NCI-H69 (cell line): ENCODE results near the gene SPATA21.
"Not testable (repeated sequence)": the region's sequence is repeated elsewhere in the genome, so short reads cannot be mapped to it uniquely, and the experiment has no call there.

Source experiments
- DNase-seq: peaks from one replicate; lab custom pipeline; 2025; lab: John Stamatoyannopoulos, UW

SPATA21 gene

DNA sequence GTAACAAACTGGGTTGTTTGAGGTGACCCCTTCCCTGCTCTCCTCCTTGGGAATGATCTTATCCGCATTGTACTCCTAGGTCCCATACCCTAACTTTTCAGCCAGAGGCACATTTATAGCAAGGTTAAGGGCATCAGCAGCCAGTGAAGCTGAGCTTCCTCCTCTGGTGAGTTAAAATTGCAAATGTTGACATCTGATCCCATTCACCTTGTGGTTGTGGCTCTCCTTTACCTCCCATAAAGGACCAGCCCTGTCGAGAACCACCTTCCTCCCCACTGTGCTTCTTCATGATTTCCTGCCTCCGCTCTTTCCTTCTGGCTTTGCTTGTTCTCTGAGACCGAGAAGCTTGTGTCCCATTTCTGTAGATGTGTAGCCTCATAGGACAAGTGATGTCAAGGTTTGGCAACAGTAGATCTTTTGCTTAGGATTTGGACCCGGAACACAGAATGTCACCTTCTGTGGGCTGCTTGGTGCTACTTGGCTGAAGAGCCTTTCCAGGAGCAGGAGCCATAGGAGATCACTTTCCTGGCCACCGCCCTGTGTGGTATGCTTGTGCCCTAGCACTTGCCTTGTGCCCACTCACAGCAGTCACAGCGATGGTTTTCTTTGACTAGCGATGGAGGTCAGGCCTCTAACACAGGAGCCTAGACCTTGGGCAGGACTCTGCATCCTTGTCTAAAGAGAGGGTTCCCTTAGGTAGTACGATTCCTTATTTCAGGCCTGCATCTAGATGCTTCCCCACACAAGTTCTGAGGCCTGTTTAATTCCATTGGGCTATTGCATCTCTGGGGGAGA lies 51.4 kb downstream of the SPATA21 start:
- no peak for DNase-seq

DNA sequence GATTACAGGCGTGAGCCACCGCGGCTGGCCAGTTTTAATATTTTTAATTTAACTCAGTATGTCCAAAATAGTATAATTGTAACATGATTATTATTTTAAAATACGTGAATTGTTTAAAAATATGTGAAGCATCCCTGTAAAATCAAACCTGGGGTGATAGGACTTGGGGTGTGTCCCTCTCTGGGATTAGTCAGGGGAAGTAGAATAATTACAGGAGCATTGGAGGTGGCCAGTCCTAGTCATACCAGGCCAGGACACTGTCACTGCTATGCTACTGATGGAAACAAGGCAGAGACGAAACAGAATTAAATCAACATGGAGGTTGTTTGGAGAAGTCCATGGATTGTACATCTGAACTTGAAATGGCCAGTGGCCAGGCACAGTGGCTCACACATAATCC lies 53.3 kb downstream of the SPATA21 start:
- no peak for DNase-seq

DNA sequence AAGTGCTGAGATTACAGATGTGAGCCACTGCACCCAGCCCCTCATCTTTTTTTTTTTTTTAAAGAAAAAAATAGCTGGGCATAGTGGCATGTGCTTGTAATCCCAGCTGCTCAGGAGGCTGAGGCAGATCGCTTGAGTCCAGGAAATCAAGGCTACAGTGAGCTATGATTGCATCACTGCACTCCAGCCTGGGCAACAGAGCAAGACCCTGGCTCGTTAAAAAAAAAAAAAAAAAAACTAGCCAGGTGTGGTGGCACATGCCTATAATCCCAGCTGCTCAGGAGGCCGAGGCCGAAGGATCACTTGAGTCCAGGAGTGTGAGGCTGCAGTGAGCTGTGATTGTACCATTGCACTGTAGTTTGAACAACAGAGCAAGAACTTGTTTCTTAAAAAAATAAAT lies 56.4 kb downstream of the SPATA21 start:
- DNase-seq: no peak

DNA sequence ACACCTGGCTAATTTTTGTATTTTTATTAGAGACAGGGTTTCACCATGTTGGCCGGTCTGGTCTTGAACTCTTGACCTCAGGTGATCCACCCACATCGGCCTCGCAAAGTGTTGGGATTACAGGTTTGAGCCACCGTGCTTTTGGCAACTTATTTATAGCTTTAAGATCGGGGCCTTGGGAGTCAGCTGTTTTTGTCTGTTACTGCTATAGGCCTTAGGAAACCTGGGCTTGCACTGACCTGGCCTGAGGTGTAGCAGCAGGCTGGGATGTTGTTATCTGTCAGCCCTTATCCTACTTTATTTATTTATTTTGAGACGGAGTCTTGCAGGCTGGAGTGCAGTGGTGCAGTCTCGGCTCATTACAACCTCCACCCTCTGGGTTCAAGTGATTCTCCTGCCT lies 58.8 kb downstream of the SPATA21 start:
- no peak for DNase-seq

DNA sequence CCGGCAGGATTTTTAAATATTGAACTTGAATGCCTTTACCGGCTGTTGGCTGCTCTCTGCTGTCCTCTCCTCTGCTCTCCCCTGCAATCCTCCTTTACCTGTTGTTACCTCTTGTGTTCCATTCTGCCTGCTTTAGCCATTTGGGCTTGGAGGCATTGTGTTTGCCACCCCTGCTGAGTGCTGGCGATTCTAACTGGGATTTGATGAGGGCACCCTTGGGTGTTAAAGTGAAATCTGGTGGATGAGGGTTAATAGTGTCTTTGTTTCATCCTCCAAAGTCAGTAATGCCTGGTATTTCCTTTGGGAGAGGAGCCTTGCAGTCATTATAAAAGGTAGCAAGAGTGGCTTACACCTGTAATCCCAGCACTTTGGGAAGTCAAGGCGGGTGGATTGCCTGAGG lies 60.3 kb downstream of the SPATA21 start:
- peak; percentile 28 for DNase-seq

DNA sequence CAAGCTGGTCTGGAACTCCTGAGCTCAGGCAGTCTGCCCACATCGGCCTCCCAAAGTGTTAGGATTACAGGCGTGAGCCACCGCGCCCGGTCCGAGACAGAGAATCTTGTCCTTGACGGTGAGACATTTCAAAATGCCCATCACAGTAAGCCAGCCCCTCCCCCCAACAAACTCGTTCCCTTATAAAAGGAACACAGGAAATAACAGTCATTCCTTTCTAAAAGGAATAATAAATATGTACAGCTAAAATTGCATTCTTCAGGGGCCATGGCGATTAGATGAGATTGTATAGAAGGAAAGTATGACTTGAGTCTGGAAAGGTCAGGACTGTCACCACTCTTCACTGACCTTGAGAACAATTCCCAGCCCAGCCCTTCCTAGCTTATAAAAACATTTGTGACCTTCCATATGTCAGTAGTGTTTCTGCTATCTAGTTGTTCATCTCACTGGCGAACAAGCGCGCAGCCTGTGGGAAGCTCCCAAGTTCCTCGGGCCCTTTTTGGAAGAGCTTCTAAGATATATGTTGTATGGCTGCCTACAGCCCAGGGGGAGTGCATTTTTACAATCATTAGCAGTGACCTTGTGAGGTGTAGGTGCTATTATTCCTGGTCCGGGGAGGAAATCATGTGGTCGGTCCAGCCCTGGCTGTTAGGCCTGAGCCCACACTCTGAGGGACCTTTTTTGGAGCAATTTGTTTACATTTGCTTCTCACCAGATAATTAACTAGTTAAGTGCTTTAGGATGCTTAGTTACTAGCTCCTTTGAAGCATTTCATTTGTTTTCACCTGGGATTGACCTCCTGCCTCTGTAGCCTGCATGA lies 61.5 kb downstream of the SPATA21 start:
- peak; percentile 45 for DNase-seq

DNA sequence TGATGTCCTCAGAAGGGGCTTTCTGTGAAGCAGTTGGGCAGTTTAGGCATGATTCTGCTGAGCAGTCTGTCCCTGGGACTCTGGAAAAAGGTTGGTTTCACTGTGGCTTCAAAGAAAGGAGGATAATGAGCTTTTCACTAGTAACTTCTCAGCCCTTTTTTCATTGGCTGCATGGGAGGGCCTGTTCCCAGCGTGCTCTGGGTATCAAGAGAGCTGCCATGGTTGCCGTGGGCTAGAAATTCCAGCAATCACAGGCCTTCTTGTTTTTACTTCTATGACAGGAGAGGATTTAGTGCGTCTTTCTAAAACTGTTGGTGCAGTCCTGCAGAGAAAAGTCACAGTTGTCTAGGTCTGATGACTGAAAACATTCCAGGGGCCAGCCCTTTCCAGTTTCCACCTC lies 63.0 kb downstream of the SPATA21 start:
- DNase-seq: no peak

DNA sequence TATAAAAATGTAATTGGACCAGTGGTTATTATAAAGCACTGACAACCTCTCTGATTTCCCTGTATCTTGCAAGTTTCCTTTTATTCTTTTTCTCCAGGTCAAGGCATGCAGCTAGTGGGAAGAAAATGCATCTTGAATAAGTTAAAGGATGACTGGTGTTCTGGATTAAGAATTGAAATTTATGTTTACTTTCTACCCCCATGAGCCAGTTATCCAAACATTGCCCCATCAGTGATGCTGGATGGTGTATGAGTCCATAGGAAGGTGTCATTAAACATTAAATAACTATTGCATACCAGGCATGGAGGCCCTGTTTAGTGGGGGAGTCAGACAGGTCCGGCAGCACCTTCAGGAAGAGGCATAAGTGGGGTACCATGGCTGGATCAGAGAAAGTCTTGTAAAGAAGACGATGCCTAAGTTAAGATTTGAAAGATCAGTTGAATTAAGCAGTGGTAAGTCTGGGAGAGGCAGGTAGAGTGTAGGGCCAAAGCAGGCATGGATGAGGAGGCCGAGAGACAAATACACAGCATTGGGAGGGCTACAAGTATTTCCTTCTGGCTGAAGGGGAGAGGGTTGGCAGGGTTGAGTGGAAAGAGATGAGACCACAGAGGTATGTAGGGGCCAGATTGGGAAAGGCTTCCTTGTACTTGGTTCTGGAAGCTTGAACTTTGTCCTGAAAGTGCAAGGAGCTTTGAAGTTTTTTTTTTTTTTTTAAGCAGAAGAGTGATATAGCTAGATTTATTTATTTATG lies 64.5 kb downstream of the SPATA21 start:
- no peak for DNase-seq

DNA sequence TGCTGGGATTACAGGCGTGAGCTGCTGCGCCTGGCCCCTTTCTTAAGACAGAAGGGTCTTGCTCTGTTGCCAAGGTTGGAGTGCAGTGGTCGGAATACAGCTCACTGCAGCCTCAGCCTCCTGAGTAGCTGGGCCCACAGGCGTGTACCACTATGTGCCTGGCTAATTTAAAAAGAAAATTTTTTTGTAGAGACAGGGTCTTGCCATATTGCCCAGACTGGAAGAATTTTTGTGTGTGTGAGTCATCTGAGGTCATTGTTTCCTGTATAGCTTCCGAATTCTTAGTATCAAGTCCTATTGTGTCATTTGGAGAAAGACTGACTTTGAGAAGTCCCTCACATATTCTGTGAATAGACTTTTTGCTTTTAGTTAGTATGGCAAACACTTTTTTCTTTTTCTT lies 65.5 kb downstream of the SPATA21 start:
- DNase-seq: no peak

DNA sequence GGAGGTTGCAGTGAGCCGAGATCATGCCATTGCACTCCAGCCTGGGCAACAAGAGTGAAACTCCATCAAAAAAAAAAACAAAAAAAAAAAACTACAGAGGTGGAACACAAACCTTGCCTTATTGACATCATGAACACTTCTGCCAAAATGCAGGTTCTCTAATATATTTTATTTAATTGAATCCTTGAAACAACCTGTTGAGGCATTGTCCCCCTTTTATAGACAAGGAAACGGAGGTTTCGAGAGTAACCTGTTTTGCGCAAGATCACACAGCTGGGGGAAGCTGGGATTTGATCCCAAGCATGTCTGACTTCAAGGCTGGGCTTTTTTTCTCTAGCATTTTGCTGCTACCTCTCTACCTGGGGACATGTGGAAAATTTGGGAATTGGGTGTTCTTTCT lies 67.4 kb downstream of the SPATA21 start:
- DNase-seq: no peak

DNA sequence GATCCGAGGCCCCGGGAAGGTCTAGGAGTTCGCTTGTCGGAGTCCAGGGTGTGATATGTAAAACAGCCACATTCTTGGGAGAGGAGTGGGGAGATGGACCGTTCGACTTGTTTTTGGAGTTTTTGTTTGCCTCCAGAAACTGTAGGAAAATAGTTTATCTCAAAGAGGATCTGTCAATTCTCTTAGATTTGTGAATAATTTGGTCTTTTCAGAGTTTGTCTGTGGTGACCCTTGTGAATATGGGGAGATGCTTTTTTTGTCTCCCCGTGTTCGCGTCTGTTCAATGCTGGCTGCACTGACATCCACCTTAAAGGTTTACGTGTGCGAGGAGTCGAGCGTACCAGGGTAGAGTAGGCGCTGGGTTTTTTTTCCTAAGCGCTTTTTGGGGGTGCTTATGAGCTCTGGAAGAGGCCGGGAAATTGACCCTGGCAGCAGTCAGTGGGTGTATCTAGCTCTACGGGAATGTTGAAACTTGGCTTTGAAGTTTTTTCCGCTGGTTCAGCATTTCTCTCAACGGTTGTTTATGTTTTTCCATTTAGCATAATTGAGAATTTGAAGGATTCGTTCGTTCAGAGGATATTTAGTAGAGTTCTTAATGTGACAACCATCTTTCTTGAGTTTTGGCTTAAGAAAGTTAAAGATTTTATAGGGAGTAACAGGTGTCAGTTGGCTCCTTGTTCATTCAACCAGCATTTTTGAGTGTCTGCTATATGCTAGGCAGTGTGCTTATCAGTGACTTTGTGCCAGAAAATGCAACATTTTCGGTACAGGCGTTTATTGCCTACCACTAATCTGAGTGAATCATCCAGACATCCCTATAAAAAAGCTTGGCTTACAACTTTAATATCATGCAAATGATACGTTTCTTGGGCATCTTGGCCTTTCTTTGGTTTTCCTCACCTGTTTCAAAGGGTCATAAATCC lies 69.0 kb downstream of the SPATA21 start:
- peak; percentile 3 for DNase-seq

DNA sequence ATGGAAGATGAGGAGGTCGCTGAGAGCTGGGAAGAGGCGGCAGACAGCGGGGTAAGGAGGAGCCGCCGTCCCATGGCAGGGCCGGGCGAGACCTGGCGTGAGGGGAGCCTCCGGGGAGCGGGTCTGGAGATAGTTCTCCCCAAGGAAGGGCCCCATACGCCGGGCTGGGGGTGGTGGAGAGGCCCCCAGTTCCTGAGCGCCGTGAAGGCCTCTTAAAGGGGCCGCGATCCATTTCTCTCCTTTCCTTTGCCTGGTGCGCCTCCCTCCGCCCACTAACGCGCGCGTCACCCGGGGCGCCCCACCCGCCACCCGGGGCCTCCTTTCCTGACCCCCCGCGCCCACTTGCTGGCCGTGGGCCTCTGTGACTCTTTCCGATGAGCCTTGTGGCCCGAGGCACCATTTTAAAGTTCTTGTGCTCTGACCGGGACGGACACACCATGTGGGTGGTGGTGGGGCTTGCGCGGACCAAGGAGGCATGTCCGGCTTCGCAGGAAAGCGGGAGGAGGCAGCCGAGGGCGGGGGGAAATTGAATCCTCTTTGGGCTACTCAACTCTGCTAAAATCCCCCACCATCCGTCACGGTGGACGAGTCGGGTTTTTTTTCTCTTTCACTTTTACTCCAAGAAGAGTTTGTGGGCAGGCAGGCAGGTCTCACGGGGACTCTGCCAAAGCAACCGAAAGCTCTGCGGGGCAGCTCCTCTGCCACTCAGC lies 69.8 kb downstream of the SPATA21 start:
- DNase-seq: peak; percentile 80

DNA sequence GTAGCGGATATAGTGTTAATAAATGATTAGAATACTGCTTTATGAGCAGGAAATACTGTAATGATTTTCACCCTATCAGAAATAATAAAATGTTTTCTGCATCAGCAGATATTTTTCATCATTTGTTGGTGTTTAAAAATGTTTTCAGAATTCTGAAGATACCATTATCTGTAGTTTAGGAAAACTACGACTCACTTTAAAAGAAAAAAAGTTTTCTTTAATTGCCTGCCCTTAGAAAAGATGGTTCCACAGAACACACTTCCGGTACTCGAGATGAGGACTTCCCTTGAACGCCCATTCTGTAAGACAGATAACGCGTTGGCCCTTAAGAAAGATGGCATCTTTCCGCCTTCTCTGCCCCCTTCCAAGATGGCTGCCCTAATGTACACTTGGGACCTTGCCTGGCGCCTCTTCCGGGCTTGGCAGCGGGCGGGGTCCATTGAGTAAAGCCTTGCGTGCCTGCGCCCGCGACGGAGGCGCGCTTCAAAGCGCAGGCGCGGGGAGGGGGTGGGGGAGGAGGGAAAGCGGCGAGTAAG lies 70.4 kb downstream of the SPATA21 start, which contains the start of gene SZRD1:
SZRD1 (plus strand) TSS at position 521 of the 536 bp plus-strand sequence. CDS start 16 bp downstream, outside the sequence.
- peak; percentile 98 for DNase-seq

DNA sequence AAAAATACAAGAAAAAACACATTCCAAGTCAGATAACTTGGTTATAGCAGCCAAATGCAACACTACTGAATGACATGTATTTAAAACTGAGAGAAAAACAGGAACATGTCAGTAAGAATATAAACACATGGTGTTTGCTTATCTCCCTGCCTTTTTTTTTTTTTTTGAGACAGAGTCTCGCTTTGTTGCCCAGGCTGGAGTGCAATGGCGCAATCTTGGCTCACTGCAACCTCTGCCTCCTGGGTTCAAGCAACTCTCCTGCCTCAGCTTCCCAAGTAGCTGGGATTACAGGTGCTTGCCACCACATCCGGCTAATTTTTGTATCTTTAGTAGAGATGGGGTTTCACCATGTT lies 72.1 kb downstream of the SPATA21 start:
- DNase-seq: not testable (repeated sequence)

DNA sequence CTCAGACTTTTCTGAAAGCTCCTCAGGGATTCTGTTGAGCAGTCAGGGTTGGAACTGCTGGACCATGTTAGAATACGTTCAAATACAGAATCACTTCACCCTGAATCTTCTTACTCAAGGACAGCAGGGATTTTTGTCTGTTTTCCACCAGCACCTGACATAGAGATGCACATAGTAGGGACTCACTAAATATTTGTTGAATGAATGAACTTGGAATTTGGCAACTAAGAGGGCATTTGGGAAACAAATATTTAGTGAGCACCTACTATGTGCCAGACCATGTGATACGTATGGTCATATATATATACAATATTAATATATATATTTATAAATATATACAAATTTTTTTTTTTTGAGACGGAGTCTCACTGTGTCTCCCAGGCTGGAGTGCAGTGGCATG lies 80.4 kb downstream of the SPATA21 start:
- no peak for DNase-seq

DNA sequence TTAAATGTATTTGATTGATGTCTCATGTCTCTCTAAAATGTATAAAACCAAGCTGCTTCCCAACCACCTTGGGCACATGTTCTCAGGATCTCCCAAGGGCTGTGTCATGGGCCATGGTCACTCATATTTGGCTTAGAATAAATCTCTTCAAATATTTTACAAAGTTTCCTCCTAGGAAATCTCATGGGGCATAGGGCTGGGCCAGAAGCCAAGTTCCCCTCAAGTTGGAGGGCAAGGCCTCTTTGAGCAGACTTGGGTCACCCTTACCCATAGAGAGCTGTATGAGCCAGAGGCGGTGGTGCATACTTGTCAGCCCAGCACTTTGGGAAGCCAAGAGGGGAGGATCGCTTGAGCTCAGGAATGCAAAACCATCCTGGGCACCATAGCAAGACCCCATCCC lies 82.6 kb downstream of the SPATA21 start:
- no peak for DNase-seq

DNA sequence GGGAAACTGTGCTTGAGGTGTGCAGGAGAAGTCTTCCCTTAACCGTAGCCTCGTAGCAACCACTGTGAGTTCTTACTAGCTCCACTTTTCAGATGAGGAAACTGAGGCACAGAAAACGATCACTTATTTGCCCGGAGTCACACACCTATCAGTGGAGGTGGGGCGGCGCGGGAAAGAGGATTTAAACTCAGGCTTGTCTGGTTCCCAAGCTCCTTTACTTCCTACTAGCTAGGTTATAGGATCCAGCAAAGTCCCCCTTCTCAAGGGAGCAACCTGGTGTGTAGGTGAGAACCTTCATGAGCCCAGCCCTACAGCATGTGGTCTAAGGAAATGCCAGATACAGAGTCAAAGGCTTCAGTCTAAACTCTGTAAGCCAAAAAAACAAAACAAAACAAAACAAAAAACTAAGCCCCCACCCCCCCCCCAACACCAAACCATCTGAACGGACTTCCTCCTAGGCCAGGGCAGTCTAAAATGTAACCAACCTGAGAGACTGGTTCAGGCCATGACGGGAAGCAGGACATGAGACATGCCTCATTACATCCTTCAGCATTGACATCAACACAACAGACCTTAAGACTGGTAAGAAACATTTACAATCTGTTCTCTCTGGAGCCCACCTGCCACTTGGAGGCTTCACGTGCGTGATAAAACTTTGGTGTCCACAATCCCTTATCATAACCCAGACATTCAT lies 84.2 kb downstream of the SPATA21 start:
- peak; percentile 7 for DNase-seq

DNA sequence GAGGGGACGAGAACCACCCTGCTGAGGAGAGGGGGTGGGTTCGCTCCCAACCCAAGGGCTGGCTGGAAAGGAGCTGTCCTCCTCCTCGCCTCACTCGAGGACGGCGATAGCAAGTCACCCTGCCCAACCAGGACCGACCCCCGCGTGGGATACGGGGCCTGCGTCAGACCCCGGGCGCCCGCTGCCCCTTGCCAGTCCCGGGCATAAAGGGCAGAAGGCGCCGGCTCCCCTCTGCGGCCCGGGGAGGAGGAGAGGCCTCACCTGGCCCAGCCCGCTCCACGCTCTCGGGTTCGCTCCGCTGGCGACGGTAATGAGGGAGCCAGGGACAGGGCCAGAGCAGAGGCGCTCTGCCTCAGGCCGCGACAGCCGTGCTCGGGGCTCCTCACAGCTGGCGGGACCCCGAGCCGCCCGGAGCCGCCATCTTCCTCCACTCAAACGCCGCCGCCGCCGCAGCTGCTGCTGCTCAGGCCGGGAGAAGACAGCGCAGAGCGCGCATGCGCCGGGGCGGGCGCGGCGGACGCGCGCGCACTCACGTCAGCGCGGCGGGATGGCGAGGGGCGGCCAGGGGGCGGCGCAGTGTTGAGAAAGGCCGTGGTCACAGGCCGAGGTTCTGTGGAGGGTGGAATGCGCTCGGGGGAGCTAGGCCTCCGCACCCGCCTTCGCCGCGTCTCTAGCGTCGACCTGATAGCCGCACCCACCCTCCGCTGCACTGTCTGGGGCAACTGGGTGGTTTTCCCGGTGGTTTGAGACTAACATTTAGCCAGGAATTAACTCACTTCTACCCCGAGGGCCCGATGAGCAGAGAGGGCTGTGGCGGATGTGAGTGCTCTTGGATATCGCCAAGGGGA lies 85.0 kb downstream of the SPATA21 start, which contains the start of gene FBXO42:
FBXO42 (minus strand) TSS at position 487 of the 848 bp plus-strand sequence. CDS start 37,062 bp downstream, outside the sequence.
- DNase-seq: peak; percentile 89
